Naive thymus-derived CD8-positive, alpha-beta T cell (primary cell): ENCODE measurements around the gene DET1. TPM values are rescaled to one million over a fixed set of nuclear protein-coding genes. Genes with fewer than 3 reads are reported as not detected.

Experiments
- ATAC-seq, 2 donors: fragments of 150-1000 bp; cut with Tn5 transposase in 1 of 2; sonication (Bioruptor Pico), chemical (Tn5 transposase) in 1 of 2; 1 replicate in 1 of 2; 2 replicates in 1 of 2; pipeline ENCODE4 v1.10.0; 2021; ENCODE audit warnings: mild to moderate bottlenecking in 2 of 2, moderate library complexity in 2 of 2
- POLR2A ChIA-PET: fragments of 350-600 bp; sonication (Branson Sonifier 250); formaldehyde crosslinking; loops from one replicate; lab custom pipeline; 2021; ENCODE audit warnings: antibody characterized with exemption; lab: Charles Lee
- DNase-seq, 10 donors: peaks; one replicate each; pipeline versions ENCODE4 v3.0.0 to v3.0.0-alpha.2; 2020 to 2022
- H3K27ac Mint-ChIP-seq, 10 donors: one replicate each; pipeline ENCODE4 v1.8.0; 2020 to 2022; ENCODE audit warnings: mild to moderate bottlenecking in 10 of 10, mixed read lengths in 10 of 10, moderate library complexity in 4 of 10, inconsistent platforms in 1 of 10
- H3K27me3 Mint-ChIP-seq, 5 donors: one replicate each; pipeline ENCODE4 v1.8.0; 2021 to 2022; ENCODE audit warnings: mixed read lengths in 5 of 5
- H3K36me3 Mint-ChIP-seq, 3 donors: one replicate each; pipeline ENCODE4 v1.8.0; 2020 to 2022; ENCODE audit warnings: mixed read lengths in 3 of 3, mild to moderate bottlenecking in 2 of 3, inconsistent platforms in 1 of 3
- H3K4me1 Mint-ChIP-seq, 4 donors: one replicate each; pipeline ENCODE4 v1.8.0; 2021 to 2022; ENCODE audit warnings: mixed read lengths in 4 of 4
- H3K4me3 Mint-ChIP-seq, 10 donors: one replicate each; pipeline ENCODE4 v1.8.0; 2020 to 2022; ENCODE audit warnings: mild to moderate bottlenecking in 10 of 10, mixed read lengths in 10 of 10, moderate library complexity in 6 of 10, inconsistent platforms in 1 of 10
- H3K9me3 Mint-ChIP-seq, 9 donors: one replicate each; pipeline ENCODE4 v1.8.0; 2020 to 2022; ENCODE audit warnings: mixed read lengths in 9 of 9, mild to moderate bottlenecking in 3 of 9, inconsistent platforms in 1 of 9, moderate library complexity in 1 of 9
- polyA plus RNA-seq, 3 donors: library from polyadenylated mRNA; unstranded; fragments of 300-500 nt; fragmentation: Illumina TruSeq; gene quantifications; one replicate each; pipeline ENCODE4 v1.2.3, GENCODE V29; 2021
- total RNA-seq, 8 experiments: library from RNA in 2 of 8; stranded (reverse) in 2 of 8; gene quantifications; one replicate each; pipeline ENCODE4 v1.2.3 and lab custom pipeline; 2021 to 2026

The DET1 gene
- 10 to 100 TPM in 1 of 2 experiments, 1 to 10 TPM in 1; 9.4 to 10.2 TPM for total RNA-seq
- 1 to 10 TPM in 1 of 3 donors, under 1 TPM in 2; 0.15 to 2.1 (median 0.49) TPM for polyA plus RNA-seq
- 0 to 4.8 (median 1.4) reads per million in 6 experiments for total RNA-seq (lab: John Stamatoyannopoulos, UW)

DNA sequence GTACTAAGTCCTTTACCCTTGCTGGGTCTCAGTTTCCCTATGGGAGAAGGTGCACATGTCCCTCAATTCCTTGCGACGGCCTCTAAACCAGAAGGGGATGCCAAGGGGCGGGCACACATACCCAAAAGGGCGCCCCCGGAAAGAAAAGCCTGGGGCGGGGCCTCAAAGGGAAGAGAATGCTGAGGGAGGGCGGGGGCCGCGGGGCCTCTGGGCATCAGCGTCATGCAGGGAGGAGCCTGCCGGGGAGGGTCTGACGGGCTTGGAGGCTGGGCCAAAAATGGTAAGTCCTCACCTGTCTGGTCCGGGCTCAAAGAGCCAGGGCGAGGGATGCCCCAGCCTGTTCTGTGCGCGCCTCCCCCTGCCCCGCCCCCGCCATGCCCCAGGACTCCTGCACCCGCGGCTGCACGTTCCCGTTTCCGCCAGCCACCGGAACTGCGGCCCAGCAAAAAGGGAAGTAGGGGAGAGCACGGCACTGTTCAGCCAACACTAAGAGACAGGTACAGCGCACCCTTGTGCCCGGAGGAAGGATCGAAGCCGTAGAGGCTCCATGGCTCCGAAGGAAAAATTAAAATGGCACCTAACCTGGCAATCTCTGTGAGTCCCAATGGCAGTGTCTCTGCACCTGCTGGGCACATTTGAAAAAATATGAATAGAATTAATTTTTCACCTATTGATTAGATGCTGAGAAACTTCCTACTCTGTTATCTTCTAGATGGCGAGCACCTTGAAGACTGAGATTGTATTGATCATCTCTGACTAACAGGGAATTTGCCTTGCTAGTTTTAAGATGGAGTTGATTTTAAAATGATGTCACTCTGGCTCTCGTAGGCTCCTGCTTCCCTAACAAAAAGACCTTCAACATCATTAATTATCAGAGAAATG, at the start of gene DET1:
Gene DET1 (minus strand): TSS at position 434 of the 882 bp plus-strand sequence. CDS start 14,976 bp downstream, outside the sequence.
- POLR2A ChIA-PET, result no interaction called here
- H3K27me3 Mint-ChIP-seq, result no peaks in the 10 kb centered on the region
- ATAC-seq, result peak; percentile 91 to 92
- DNase-seq, result peak; percentile 91 to 97 (median 94)
- peaks cover 0 to 7% (median 0%) of the 10 kb centered on the region in 9 donors for H3K9me3 Mint-ChIP-seq
- H3K36me3 Mint-ChIP-seq, result peaks cover 0 to 4% (median 2%) of the 10 kb centered on the region in 3 donors
- peak within 1 kb of the TSS; percentile 83 to 96 (median 92) for H3K4me3 Mint-ChIP-seq
- peaks cover 3 to 26% (median 14%) of the 10 kb centered on the region in 4 donors for H3K4me1 Mint-ChIP-seq
- peak within 1 kb of the TSS; percentile 79 to 98 (median 96) for H3K27ac Mint-ChIP-seq

DNA sequence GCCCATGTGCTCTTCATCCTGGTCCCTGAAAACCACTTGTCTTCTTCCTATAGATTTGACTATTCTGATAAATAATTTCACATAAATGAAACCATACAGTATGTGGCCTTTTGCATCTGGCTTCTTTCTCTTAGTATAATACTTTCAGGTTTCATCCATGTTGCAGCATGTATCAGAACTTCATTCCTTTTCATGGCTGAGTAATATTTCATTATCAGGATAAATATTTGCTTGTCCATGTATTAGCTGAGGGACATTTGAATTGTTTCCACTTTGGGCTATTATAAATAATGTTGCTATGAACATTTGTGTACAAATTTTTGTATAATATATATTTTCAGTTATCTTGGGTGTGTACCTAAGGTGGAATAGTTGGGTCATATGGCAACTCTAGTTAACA, 44.9 kb upstream of the DET1 start:
- DNase-seq, result no peak
- no peak for ATAC-seq
- H3K27ac Mint-ChIP-seq, result no peak overlapping the region
- H3K27me3 Mint-ChIP-seq, result no peaks in the 10 kb centered on the region
- H3K4me3 Mint-ChIP-seq, result no peak overlapping the region
- POLR2A ChIA-PET, result no interaction called here
- no peaks in the 10 kb centered on the region for H3K36me3 Mint-ChIP-seq
- H3K4me1 Mint-ChIP-seq, result no peaks in the 10 kb centered on the region
- peaks cover 0 to 2% (median 0%) of the 10 kb centered on the region in 9 donors for H3K9me3 Mint-ChIP-seq

DNA sequence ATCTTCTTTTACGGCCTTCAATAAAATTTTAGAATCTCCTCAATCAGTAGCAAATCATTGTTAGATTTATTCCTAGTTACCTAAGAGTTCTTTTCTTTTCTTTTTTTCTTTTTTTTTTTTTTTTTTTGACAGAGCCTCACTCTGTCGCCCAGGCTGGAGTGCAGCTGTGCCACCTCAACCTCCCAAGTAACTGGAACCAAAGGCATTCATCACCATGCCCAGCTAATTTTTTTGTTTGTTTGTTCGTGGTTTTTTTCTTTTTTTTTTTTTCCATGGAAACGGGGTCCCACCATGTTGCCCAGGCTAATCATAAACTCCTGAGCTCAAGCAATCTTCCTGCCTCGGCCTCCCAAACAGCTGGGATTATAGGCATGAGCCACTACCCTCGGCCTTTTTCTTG, 44.3 kb upstream of the DET1 start:
- POLR2A ChIA-PET, result no interaction called here
- H3K4me3 Mint-ChIP-seq, result no peak overlapping the region
- H3K27ac Mint-ChIP-seq, result no peak overlapping the region

DNA sequence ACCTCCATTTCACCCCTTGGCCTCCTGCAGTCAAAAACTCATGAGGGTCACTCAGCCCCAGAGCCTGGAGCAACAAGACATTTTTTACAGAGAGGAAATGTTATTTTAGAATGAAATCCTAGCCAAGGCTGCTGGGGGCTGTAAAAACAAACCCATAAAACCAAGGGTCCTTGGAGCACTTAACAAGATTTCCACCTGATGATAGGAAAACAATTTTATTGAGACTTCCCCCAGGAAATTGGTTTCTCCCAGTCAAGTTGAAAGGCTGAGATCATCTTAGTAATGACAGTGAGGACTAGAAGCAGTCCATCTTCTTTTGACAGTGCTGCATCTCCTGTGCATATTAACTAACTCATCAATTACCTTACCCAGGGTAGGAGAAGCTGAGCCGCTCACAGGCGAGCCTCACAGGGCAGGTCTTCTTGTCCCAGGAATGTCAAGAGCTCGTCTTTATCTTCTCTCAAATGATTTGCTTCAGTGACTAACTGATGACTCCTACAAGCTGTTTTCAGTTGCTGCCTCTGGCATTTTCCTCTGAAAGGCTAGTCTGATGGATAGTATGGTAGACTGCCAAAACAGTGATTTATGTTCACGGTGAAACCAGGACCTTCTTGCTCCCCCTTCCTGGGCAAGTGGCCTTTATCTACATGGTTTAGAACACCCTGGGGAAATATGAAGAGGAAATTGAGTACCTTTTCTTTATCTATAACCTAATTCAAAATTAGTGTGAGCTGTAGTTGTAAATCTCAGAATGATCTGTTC, 40.1 kb upstream of the DET1 start:
- Mint-ChIP-seq H3K36me3 (peaks cover 0 to 2% (median 0%) of the 10 kb centered on the region in 3 donors), H3K9me3 (peaks cover 0 to 2% (median 0%) of the 10 kb centered on the region in 9 donors), H3K27me3 (peaks cover 0 to 3% (median 0%) of the 10 kb centered on the region in 5 donors), H3K27ac (no peak overlapping the region), H3K4me1 (no peaks in the 10 kb centered on the region), H3K4me3 (no peak overlapping the region)
- DNase-seq (no peak), ATAC-seq (no peak)
- POLR2A ChIA-PET, result no interaction called here

More for the DNA sequence above, 44.3 kb upstream of the DET1 start:
- Mint-ChIP-seq H3K9me3 (peaks cover 0 to 2% (median 0%) of the 10 kb centered on the region in 9 donors), H3K4me1 (no peaks in the 10 kb centered on the region), H3K36me3 (no peaks in the 10 kb centered on the region), H3K27me3 (no peaks in the 10 kb centered on the region)
- ATAC-seq (no peak), DNase-seq (no peak)

DNA sequence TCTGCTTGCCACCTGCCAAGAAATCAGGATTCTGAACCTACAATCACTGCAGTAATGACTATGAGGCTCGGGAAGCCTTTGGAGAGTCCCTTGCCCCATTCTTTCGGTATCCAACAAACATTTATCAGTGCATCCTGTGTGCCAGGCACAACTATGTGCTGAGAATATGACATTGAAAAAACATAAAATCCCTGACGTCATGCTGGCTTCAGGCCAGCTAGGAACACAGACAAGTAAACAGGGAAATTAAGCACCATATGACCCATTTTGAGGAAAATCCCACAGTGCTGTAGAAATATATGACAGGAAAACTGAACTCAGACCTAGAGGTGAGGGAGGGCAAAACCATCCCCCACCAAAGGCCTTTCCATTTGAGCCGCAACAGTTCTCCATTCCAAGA, 34.1 kb upstream of the DET1 start:
- Mint-ChIP-seq H3K36me3 (peaks cover 2 to 5% (median 4%) of the 10 kb centered on the region in 3 donors), H3K4me1 (no peaks in the 10 kb centered on the region), H3K27me3 (peaks cover 0 to 4% (median 1%) of the 10 kb centered on the region in 5 donors), H3K9me3 (no peaks in the 10 kb centered on the region), H3K27ac (no peak overlapping the region), H3K4me3 (no peak overlapping the region)
- ATAC-seq, result no peak
- POLR2A ChIA-PET, result no interaction called here
- DNase-seq, result no peak

DNA sequence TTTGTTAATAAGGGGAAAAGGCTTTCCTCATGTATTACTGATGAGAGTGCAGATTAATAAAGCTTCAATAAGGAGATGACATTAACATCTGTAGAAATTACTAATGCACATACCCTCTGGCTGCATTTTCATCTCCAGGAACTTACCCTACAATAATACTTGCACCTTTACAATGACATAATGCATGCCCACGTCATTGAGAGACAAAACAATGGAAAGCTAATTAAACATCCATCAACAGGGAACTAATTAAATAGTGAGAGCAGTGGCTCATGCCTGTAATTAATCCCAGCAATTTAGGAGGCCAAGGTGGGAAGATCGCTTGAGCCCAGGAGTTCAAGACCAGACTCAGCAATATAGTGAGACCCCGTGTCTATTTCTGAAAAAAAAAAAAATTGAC, 32.8 kb upstream of the DET1 start:
- DNase-seq (no peak), ATAC-seq (no peak)

DNA sequence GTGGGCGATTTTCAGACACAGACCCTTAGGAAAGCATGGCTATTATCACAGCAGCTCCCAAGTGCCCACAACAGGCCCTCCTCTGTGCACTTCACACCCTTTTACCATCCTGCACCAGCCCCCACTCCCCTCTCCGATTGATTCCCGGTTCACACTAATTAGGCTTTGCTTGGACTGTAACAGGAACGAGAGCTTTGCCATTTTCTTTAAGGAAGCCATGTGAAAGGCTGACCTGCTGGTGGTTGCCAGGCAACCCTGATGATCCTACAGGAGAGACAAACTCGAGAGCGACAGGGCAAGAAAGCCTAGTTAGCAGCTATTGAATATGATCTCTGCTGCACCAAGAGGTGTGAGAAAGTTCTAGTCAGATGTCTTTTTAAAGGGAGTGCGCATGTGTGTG, 28.2 kb upstream of the DET1 start:
- peaks cover 0 to 11% (median 3%) of the 10 kb centered on the region in 5 donors for H3K27me3 Mint-ChIP-seq
- DNase-seq, result no peak
- no peak for ATAC-seq
- peak overlapping the region in 1 of 10 donors; percentile 4 for H3K27ac Mint-ChIP-seq
- POLR2A ChIA-PET, result no interaction called here
- H3K36me3 Mint-ChIP-seq, result peaks cover 0 to 5% (median 4%) of the 10 kb centered on the region in 3 donors
- H3K4me1 Mint-ChIP-seq, result peaks cover 0 to 3% (median 0%) of the 10 kb centered on the region in 4 donors
- H3K4me3 Mint-ChIP-seq, result no peak overlapping the region
- no peaks in the 10 kb centered on the region for H3K9me3 Mint-ChIP-seq

More for the DNA sequence above, 32.8 kb upstream of the DET1 start:
- Mint-ChIP-seq H3K27me3 (peaks cover under 1 to 6% (median 3%) of the 10 kb centered on the region in 5 donors), H3K9me3 (no peaks in the 10 kb centered on the region), H3K36me3 (peaks cover 2 to 5% (median 4%) of the 10 kb centered on the region in 3 donors), H3K27ac (no peak overlapping the region), H3K4me1 (no peaks in the 10 kb centered on the region), H3K4me3 (no peak overlapping the region)
- POLR2A ChIA-PET, result no interaction called here

DNA sequence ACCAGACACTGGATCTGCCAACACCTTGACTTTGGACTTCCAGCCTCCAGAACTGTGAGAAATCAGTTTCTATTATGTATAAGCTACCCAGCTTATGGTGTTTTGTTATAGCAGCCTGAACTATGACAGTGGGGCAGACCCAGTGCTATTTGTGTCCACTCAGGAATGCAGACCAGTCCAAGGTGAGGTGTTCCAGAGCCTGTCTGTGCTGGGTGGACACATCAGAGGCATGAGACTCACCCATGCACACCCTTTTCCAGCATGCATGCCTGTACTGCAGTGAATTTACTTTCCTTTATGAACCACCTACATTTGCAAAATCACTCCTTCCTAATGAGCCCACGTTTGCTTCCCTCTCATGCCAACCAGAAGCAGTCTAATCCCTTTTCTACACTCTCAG, 27.6 kb upstream of the DET1 start:
- Mint-ChIP-seq H3K27me3 (peaks cover 0 to 11% (median 2%) of the 10 kb centered on the region in 5 donors), H3K27ac (peak overlapping the region in 2 of 10 donors; percentile 2 to 36), H3K9me3 (no peaks in the 10 kb centered on the region), H3K36me3 (peaks cover 0 to 1% (median under 1%) of the 10 kb centered on the region in 3 donors), H3K4me3 (no peak overlapping the region), H3K4me1 (peaks cover 0 to 3% (median 0%) of the 10 kb centered on the region in 4 donors)
- POLR2A ChIA-PET, result no interaction called here
- ATAC-seq (no peak), DNase-seq (no peak)

DNA sequence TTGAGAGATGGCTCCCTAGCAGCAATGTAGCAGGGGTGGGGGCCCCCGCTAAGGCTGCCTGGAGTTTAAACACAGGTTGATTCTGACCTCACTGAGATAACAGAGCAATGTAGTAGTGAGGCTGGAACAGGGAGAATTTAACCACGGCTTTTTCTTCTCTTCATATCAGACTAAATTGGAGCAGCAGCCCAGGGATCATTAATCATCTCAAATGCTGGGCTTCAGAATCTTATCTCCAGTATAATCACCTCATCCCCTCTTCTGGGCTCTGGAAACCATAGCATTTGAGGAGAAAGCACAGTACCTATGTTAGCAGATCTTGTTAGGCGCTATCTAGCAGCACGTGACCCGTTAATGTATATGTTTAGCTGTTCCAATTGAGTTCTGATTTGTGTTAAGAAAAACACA, 25.4 kb upstream of the DET1 start:
- H3K4me3 Mint-ChIP-seq, result no peak overlapping the region

DNA sequence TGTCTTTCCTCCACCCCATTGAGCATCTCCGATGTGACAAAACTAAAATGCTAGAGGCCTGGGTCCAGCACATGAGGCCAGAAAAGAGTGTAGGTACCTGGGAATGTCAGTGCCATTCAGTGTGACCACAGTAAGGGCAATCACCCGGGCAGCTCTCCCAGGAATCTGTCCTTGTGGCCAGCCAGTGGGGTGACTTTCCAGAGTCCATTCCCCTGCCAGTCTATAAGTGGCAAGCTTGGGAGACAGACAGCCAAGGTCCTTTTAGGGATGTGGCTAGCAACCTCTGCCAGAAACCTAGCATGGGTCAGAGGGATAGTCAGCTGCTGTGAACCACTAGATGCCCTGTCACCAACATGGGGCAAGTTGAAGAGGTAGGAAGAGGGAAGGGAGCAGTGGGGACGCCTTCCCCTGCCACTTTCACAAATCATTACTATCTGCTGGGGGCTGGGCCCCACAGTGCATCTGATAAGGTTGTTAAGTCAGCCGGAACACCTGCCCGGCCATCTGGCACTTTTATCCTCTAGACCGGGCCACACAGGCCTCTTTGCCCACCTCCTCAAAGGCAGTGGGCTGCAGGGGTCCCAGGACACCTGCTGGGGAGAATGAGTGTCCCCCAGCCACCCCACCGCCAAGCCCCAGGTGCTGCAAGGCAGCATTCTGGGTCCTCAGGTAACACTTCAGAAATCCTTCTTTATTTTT, 24.8 kb upstream of the DET1 start:
- ATAC-seq, result no peak
- peak overlapping the region in 3 of 10 donors; percentile 15 to 38 (median 22) for H3K27ac Mint-ChIP-seq
- H3K9me3 Mint-ChIP-seq, result no peaks in the 10 kb centered on the region
- POLR2A ChIA-PET, result interaction anchor here (0.6 kb wide), 1 partner anchor 401 kb away, joined by 3 read pairs; no protein-coding TSS in a partner anchor
- no peaks in the 10 kb centered on the region for H3K36me3 Mint-ChIP-seq
- DNase-seq, result no peak
- H3K4me3 Mint-ChIP-seq, result no peak overlapping the region
- H3K4me1 Mint-ChIP-seq, result peaks cover 0 to 4% (median 0%) of the 10 kb centered on the region in 4 donors
- peaks cover 0 to 11% (median 2%) of the 10 kb centered on the region in 5 donors for H3K27me3 Mint-ChIP-seq

More for the DNA sequence above, 25.4 kb upstream of the DET1 start:
- H3K9me3 Mint-ChIP-seq, result no peaks in the 10 kb centered on the region
- no peaks in the 10 kb centered on the region for H3K36me3 Mint-ChIP-seq
- POLR2A ChIA-PET, result no interaction called here
- H3K27ac Mint-ChIP-seq, result peak overlapping the region in 1 of 10 donors; percentile 38
- DNase-seq, result no peak
- peaks cover 0 to 11% (median 2%) of the 10 kb centered on the region in 5 donors for H3K27me3 Mint-ChIP-seq
- no peak for ATAC-seq
- H3K4me1 Mint-ChIP-seq, result peaks cover 0 to 4% (median 0%) of the 10 kb centered on the region in 4 donors

DNA sequence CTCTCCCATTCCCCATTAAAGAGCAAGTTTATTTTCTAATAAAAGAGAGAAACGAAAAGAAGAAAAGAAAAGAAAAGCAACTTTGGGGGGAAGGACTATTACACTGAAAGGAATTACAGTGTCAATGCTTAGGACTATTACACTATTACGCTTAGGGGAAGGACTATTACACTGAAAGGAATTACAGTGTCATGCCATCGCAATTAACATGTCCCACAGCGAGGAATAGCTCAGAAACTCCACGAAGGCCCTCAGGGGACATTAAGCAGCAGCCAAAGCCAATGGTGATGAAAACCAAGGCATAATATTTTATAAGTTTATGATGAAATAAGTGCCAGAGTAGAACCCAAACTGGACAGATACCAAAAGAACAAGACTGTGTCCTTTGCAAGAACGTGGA, 22.1 kb upstream of the DET1 start:
- DNase-seq, result no peak

DNA sequence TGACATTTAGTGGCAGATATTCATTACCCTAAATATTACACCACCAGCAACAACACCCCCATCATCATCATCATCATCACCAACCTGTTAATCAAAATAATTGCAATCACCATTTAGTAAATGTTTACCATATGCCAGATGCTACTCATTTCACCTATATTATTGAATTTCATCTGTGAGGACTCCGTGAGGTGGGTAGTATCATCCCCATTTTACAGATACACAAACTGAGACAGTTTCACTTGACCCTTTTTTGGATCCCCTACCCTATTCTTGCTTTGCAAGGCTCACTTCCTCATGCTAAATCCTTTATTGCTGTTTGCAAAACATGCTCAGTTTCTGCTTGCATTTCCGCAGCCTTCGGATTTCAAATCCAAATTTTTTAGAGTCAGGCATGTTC, 18.3 kb upstream of the DET1 start:
- DNase-seq (no peak), ATAC-seq (no peak)
- H3K4me1 Mint-ChIP-seq, result peaks cover 0 to 1% (median 0%) of the 10 kb centered on the region in 4 donors
- H3K9me3 Mint-ChIP-seq, result peaks cover 0 to 4% (median 0%) of the 10 kb centered on the region in 9 donors
- POLR2A ChIA-PET, result no interaction called here
- no peak overlapping the region for H3K27ac Mint-ChIP-seq
- no peak overlapping the region for H3K4me3 Mint-ChIP-seq
- peaks cover 0 to 18% (median 0%) of the 10 kb centered on the region in 5 donors for H3K27me3 Mint-ChIP-seq
- H3K36me3 Mint-ChIP-seq, result no peaks in the 10 kb centered on the region

More for the DNA sequence above, 22.1 kb upstream of the DET1 start:
- H3K36me3 Mint-ChIP-seq, result no peaks in the 10 kb centered on the region
- no peak for ATAC-seq
- POLR2A ChIA-PET, result no interaction called here
- H3K27me3 Mint-ChIP-seq, result peaks cover 0 to 10% (median 0%) of the 10 kb centered on the region in 5 donors
- H3K27ac Mint-ChIP-seq, result no peak overlapping the region
- peaks cover 0 to 4% (median 0%) of the 10 kb centered on the region in 4 donors for H3K4me1 Mint-ChIP-seq
- no peaks in the 10 kb centered on the region for H3K9me3 Mint-ChIP-seq
- no peak overlapping the region for H3K4me3 Mint-ChIP-seq
